ENCODE measurements around the gene TMEM30A. TPM values are rescaled to one million over a fixed set of nuclear protein-coding genes. Genes with fewer than 3 reads are reported as not detected.

The TMEM30A gene
- total RNA-seq, 4 donors from 2014 or later: 62.4 to 101 (median 76.9) TPM

DNA sequence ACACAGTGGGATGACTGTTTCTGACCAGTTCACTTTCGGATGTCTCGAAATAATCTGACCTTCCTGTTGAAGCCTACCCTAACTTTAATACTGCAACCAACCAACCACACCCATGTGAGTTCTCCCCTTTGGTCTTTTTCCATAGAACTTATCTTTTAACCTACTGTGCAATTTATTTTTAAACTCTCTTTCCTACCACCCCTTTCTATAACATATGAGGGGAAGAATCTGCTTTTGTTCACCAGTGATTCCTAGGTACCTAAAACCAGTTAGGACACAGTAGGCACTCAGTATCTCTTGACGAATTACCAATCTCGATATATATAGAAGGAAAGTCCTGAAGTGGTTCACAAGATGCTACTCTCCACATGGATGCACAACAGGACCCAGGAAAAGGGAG, 48.0 kb downstream of the TMEM30A start:
- Histone ChIP-seq H3K4me3 (no peak overlapping the region), H3K9me3 (no peaks in the 10 kb centered on the region), H3K27ac (no peak overlapping the region), H3K36me3 (peaks cover 0 to 54% (median 0%) of the 10 kb centered on the region in 3 donors), H3K27me3 (no peaks in the 10 kb centered on the region), H3K4me1 (peaks cover 0 to 25% (median 1%) of the 10 kb centered on the region in 4 donors)
- TF ChIP-seq POLR2A (IDR thresholded peaks at IDR 0.05) (no peak), EP300 (IDR thresholded peaks at IDR 0.05) (no peak)
- TF ChIP-seq, protein P1, sequence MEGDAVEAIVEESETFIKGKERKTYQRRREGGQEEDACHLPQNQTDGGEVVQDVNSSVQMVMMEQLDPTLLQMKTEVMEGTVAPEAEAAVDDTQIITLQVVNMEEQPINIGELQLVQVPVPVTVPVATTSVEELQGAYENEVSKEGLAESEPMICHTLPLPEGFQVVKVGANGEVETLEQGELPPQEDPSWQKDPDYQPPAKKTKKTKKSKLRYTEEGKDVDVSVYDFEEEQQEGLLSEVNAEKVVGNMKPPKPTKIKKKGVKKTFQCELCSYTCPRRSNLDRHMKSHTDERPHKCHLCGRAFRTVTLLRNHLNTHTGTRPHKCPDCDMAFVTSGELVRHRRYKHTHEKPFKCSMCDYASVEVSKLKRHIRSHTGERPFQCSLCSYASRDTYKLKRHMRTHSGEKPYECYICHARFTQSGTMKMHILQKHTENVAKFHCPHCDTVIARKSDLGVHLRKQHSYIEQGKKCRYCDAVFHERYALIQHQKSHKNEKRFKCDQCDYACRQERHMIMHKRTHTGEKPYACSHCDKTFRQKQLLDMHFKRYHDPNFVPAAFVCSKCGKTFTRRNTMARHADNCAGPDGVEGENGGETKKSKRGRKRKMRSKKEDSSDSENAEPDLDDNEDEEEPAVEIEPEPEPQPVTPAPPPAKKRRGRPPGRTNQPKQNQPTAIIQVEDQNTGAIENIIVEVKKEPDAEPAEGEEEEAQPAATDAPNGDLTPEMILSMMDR (IDR thresholded peaks at IDR 0.05): no peak
- 86 to 94% methylated on average over 4 of the region's 4 CpGs for WGBS, 2 donors
- no peak for DNase-seq (ENCODE audit: low spot score in 2 of 2)

- Histone ChIP-seq H3K36me3 (peaks cover 0 to 45% (median 0%) of the 10 kb centered on the region in 3 donors), H3K27ac (no peak overlapping the region), H3K27me3 (no peaks in the 10 kb centered on the region), H3K4me1 (peaks cover 0 to 20% (median 0%) of the 10 kb centered on the region in 4 donors), H3K9me3 (no peaks in the 10 kb centered on the region), H3K4me3 (no peak overlapping the region)
- TF ChIP-seq, protein P1 (IDR thresholded peaks at IDR 0.05): no peak
- no peak for TF ChIP-seq POLR2A (IDR thresholded peaks at IDR 0.05)
- TF ChIP-seq EP300 (IDR thresholded peaks at IDR 0.05): no peak
- 61 to 68% methylated on average over 2 of the region's 2 CpGs for WGBS, 2 donors
- DNase-seq (ENCODE audit: low spot score in 2 of 2): no peak
These were observed 49.3 kb downstream of the TMEM30A start for GRCh38 chr6:75235271-75235670.

DNA sequence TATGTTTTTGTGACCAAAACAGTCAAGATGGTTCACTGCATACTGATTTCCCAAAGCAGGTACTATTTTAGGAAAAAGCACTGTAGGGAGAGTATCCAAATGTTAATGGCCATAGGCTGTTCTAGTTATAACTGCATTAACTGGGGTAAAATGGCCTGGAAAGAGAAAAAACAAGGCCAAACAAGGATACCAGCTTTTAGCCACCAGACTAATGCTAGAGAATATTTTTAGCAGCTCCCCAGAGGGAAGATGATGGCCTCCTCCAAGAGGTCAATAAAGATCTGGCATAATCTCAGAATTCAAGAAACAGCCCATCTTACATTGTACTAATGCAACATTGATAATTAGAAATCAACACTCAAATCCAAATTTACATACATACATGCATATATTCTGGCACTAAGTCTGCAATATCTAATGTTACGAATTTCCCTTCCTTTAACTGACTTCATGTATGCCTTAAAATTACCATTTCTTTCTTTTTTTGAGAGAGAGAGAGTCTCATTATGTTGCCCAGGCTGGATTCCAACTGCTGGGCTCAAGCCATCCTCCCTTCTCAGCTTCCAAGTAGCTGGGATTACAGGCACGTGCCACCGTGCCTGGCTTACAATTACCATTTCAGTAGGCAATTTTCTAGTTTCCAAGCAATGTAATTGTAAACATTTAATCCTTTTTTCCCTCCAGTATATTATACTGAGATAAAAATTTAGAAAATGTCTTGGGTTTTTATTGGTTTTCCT, 50.3 kb downstream of the TMEM30A start:
- Histone ChIP-seq H3K27ac (peak overlapping the region in 1 of 4 donors; percentile 26), H3K4me3 (no peak overlapping the region), H3K27me3 (no peaks in the 10 kb centered on the region), H3K9me3 (no peaks in the 10 kb centered on the region), H3K4me1 (peaks cover 0 to 22% (median 0%) of the 10 kb centered on the region in 4 donors), H3K36me3 (peaks cover 0 to 36% (median 0%) of the 10 kb centered on the region in 3 donors)
- TF ChIP-seq EP300 (IDR thresholded peaks at IDR 0.05): no peak
- TF ChIP-seq POLR2A (IDR thresholded peaks at IDR 0.05): no peak
- TF ChIP-seq, protein P1 (IDR thresholded peaks at IDR 0.05): no peak
- no peak for DNase-seq (ENCODE audit: low spot score in 2 of 2)
- WGBS, 2 donors: 27 to 40% methylated on average over 3 of the region's 3 CpGs

DNA sequence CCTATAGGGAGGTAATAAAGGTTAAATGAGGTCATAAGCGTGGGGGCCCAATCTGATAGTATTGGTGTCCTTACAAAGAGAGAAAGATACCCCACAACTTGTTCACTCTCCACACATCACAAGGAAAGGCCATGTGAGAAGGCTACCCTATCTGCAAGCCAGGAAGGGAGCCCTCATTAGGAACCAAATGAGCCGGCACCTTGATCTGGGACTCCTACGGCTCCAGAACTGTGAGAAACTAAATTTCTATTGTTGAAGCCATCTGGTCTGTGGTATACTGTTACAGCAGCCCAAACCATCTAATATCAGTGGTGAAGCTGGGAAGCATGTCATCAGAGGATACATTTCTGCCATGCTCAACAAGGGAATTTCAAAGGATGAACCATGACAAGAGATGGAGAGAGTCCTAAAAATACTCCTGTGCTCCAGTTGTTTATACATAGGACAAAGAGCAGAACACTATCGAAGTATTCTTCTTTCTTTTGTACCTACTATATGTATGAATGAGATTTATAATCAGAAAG, 51.4 kb downstream of the TMEM30A start:
- Histone ChIP-seq H3K27ac (peak overlapping the region in 1 of 4 donors; percentile 26), H3K4me3 (no peak overlapping the region), H3K36me3 (peaks cover 0 to 26% (median 0%) of the 10 kb centered on the region in 3 donors), H3K4me1 (peaks cover 0 to 22% (median 0%) of the 10 kb centered on the region in 4 donors), H3K27me3 (no peaks in the 10 kb centered on the region), H3K9me3 (no peaks in the 10 kb centered on the region)
- DNase-seq (ENCODE audit: low spot score in 2 of 2): no peak
- TF ChIP-seq, protein P1 (IDR thresholded peaks at IDR 0.05): no peak
- TF ChIP-seq POLR2A (IDR thresholded peaks at IDR 0.05) (no peak), EP300 (IDR thresholded peaks at IDR 0.05) (no peak)
- 87 to 91% methylated on average over 4 of the region's 4 CpGs for WGBS, 2 donors

Data from tibial nerve (tissue), 4 donors.